Mesothelial cell of epicardium (in vitro differentiated cells): Measurements from ENCODE around the gene PRKD1. TPM values are rescaled to one million over a fixed set of nuclear protein-coding genes. Genes with fewer than 3 reads are reported as not detected.

Experiments
- DNase-seq, 2 experiments: peaks; one replicate each; pipeline ENCODE4 v3.0.0; 2021; ENCODE audit warnings: low spot score in 2 of 2; ENCODE audit not compliant: unreplicated experiment in 2 of 2
- H3K27ac Mint-ChIP-seq: 2 replicates; pipeline ENCODE4 v1.8.0; 2021; ENCODE audit warnings: mixed read lengths
- H3K27me3 Mint-ChIP-seq: 2 replicates; pipeline ENCODE4 v1.8.0; 2021; ENCODE audit warnings: low read depth, mixed read lengths
- H3K36me3 Mint-ChIP-seq: 2 replicates; pipeline ENCODE4 v1.8.0; 2021; ENCODE audit warnings: mixed read lengths
- H3K4me1 Mint-ChIP-seq: 2 replicates; pipeline ENCODE4 v1.8.0; 2021; ENCODE audit warnings: mixed read lengths
- H3K4me3 Mint-ChIP-seq: 2 replicates; pipeline ENCODE4 v1.8.0; 2021; ENCODE audit warnings: mild to moderate bottlenecking, moderate library complexity, mixed read lengths
- H3K9me3 Mint-ChIP-seq: 2 replicates; pipeline ENCODE4 v1.8.0; 2021; ENCODE audit warnings: mixed read lengths
- CTCF ChIP-seq: fragments of 200-600 bp; sonication (generic); IDR thresholded peaks from one replicate; pipeline ENCODE4 v1.5.0; 2021; ENCODE audit warnings: antibody characterized with exemption; ENCODE audit not compliant: unreplicated experiment
- total RNA-seq: library from RNA; stranded (reverse); gene quantifications from 3 replicates; pipeline ENCODE4 v1.2.1, GENCODE V29; 2021

Gene PRKD1
- total RNA-seq, 1 donor from 2014 or later: 27.3 TPM

- Mint-ChIP-seq H3K4me1 (no peaks in the 10 kb centered on the region), H3K9me3 (no peaks in the 10 kb centered on the region), H3K36me3 (no peaks in the 10 kb centered on the region), H3K27ac (no peak overlapping the region), H3K4me3 (no peak overlapping the region), H3K27me3 (no peaks in the 10 kb centered on the region)
- no peak for DNase-seq
- no peak for TF ChIP-seq CTCF
Measured at GRCh38 chr14:29803045-29803444, 124.6 kb downstream of the PRKD1 start.

- DNase-seq: no peak
- TF ChIP-seq CTCF: no peak
- Mint-ChIP-seq H3K4me3 (no peak overlapping the region), H3K36me3 (no peaks in the 10 kb centered on the region), H3K27me3 (no peaks in the 10 kb centered on the region), H3K9me3 (no peaks in the 10 kb centered on the region), H3K4me1 (no peaks in the 10 kb centered on the region), H3K27ac (no peak overlapping the region)
Measured at GRCh38 chr14:29802211-29802610, 125.4 kb downstream of the PRKD1 start.

GRCh38 chr14:29800961-29801360 is 126.7 kb downstream of the PRKD1 start:
- H3K36me3 Mint-ChIP-seq: no peaks in the 10 kb centered on the region
- no peak overlapping the region for H3K4me3 Mint-ChIP-seq
- H3K27ac Mint-ChIP-seq: no peak overlapping the region
- H3K9me3 Mint-ChIP-seq: no peaks in the 10 kb centered on the region
- DNase-seq: no peak
- no peaks in the 10 kb centered on the region for H3K4me1 Mint-ChIP-seq
- H3K27me3 Mint-ChIP-seq: no peaks in the 10 kb centered on the region
- TF ChIP-seq CTCF: peak; percentile 42

GRCh38 chr14:29799464-29800095 is 128.1 kb downstream of the PRKD1 start:
- H3K4me1 Mint-ChIP-seq: no peaks in the 10 kb centered on the region
- H3K36me3 Mint-ChIP-seq: no peaks in the 10 kb centered on the region
- no peak for DNase-seq
- no peak overlapping the region for H3K4me3 Mint-ChIP-seq
- TF ChIP-seq CTCF: no peak
- no peak overlapping the region for H3K27ac Mint-ChIP-seq
- no peaks in the 10 kb centered on the region for H3K9me3 Mint-ChIP-seq
- no peaks in the 10 kb centered on the region for H3K27me3 Mint-ChIP-seq

GRCh38 chr14:29798811-29799210 is 128.8 kb downstream of the PRKD1 start:
- H3K9me3 Mint-ChIP-seq: no peaks in the 10 kb centered on the region
- no peaks in the 10 kb centered on the region for H3K36me3 Mint-ChIP-seq
- no peak for DNase-seq
- no peak overlapping the region for H3K27ac Mint-ChIP-seq
- no peak overlapping the region for H3K4me3 Mint-ChIP-seq
- TF ChIP-seq CTCF: no peak
- no peaks in the 10 kb centered on the region for H3K4me1 Mint-ChIP-seq
- no peaks in the 10 kb centered on the region for H3K27me3 Mint-ChIP-seq
